ENCODE data around the gene TRIM69. TPM values are rescaled to one million over a fixed set of nuclear protein-coding genes. Genes with fewer than 3 reads are reported as not detected.
"Not testable (repeated sequence)": the region's sequence is repeated elsewhere in the genome, so short reads cannot be mapped to it uniquely, and the experiment has no call there.

Gene TRIM69
- total RNA-seq, 1 donor from 2014 or later, result 22.8 TPM

DNA sequence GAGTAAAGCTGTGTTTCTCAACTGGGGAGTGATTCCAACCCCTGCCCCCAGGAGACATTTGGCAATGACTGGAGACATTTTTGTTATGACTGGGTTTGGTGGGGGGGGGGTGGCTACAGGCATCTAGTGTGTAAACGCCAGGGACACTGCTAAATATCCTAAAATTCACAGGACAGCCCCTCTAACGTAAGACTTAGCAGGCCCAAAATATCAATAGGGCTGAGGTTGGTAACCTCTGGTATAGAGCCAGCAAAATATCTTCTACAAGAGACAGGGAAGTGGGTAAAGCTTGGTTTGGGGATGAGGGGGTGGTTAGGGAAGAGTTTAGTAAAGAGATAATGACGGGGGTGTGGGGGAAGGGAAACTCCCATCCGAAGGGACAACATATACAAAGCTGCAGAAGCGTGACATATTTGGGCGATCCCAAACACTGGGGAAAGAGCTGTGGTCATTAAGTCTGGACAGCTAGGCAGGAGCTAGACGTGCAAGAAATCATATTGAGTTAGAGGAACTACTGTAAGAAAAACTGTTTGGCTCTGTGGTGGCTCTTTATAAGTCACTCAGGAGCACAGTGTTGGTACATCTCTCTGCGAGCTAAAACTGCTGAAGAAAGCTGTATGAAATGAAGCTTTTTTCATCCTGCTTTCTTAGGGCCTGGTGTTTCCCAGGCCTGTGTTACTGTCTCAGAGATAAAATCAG, 697 bp upstream of the TRIM69 start:
- H3K36me3 Mint-ChIP-seq (ENCODE audit: unreplicated experiment), result peaks cover 5% of the 10 kb centered on the region
- no peak for DNase-seq
- TF ChIP-seq, protein P1, sequence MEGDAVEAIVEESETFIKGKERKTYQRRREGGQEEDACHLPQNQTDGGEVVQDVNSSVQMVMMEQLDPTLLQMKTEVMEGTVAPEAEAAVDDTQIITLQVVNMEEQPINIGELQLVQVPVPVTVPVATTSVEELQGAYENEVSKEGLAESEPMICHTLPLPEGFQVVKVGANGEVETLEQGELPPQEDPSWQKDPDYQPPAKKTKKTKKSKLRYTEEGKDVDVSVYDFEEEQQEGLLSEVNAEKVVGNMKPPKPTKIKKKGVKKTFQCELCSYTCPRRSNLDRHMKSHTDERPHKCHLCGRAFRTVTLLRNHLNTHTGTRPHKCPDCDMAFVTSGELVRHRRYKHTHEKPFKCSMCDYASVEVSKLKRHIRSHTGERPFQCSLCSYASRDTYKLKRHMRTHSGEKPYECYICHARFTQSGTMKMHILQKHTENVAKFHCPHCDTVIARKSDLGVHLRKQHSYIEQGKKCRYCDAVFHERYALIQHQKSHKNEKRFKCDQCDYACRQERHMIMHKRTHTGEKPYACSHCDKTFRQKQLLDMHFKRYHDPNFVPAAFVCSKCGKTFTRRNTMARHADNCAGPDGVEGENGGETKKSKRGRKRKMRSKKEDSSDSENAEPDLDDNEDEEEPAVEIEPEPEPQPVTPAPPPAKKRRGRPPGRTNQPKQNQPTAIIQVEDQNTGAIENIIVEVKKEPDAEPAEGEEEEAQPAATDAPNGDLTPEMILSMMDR (IDR thresholded peaks at IDR 0.05; ENCODE audit: partially characterized antibody, unreplicated experiment), result no peak
- no peak overlapping the region for H3K27ac Mint-ChIP-seq (ENCODE audit: unreplicated experiment)
- H3K4me3 Mint-ChIP-seq (ENCODE audit: unreplicated experiment), result no peak overlapping the region
- H3K4me1 Mint-ChIP-seq (ENCODE audit: low read depth, unreplicated experiment), result no peaks in the 10 kb centered on the region
- peaks cover 3% of the 10 kb centered on the region for H3K27me3 Mint-ChIP-seq (ENCODE audit: unreplicated experiment)
- no peaks in the 10 kb centered on the region for H3K9me3 Mint-ChIP-seq (ENCODE audit: unreplicated experiment)

DNA sequence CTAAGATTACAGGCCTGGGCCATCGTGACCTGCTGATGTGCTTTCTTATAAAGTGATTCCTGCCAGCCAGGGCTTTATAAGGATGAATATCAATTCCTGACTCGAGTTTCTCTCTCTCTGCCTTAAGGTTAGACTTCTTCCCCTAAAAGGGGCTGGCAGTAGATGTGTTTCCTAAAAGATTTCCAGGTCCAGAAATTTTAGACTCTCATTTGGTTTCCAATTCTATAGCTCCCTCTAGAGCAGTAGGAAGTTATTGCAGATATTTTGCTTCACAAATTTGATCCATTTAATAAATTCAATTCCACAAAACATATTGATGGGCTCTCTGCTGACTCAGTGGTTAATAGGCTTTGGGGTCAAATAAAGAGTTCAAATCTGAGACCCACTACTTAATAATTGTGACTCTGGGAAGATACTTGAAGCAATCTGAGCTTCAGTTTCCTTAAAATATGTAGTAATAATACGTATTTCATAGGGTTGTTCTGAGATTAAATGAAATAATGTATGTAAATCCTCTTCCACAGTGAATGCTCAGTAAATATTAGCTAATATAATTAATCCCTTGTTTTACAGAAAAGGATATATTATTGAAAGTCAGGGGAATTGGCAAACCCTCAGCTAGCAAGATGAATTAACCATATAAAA, 2.1 kb downstream of the TRIM69 start:
- no peak overlapping the region for H3K4me3 Mint-ChIP-seq (ENCODE audit: unreplicated experiment)
- TF ChIP-seq, protein P1 (IDR thresholded peaks at IDR 0.05; ENCODE audit: partially characterized antibody, unreplicated experiment), result peak; percentile 54
- H3K36me3 Mint-ChIP-seq (ENCODE audit: unreplicated experiment), result peaks cover 5% of the 10 kb centered on the region
- no peaks in the 10 kb centered on the region for H3K9me3 Mint-ChIP-seq (ENCODE audit: unreplicated experiment)
- no peaks in the 10 kb centered on the region for H3K4me1 Mint-ChIP-seq (ENCODE audit: low read depth, unreplicated experiment)
- DNase-seq, result no peak
- H3K27me3 Mint-ChIP-seq (ENCODE audit: unreplicated experiment), result peaks cover 3% of the 10 kb centered on the region
- no peak overlapping the region for H3K27ac Mint-ChIP-seq (ENCODE audit: unreplicated experiment)

DNA sequence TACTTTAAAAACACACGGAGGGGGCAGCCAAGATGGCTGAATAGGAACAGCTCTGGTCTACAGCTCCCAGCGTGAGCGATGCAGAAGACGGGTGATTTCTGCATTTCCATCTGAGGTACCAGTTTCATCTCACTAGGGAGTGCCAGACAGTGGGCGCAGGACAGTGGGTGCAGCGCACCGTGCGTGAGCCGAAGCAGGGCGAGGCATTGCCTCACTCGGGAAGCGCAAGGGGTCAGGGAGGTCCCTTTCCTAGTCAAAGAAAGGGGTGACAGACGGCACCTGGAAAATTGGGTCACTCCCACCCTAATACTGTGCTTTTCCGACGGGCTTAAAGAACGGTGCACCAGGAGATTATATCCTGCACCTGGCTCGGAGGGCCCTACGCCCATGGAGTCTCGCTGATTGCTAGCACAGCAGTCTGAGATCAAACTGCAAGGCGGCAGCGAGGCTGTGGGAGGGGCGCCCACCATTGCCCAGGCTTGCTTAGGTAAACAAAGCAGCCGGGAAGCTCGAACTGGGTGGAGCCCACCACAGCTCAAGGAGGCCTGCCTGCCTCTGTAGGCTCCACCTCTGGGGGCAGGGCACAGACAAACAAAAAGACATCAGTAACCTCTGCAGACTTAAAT, 3.0 kb downstream of the TRIM69 start:
- not testable (repeated sequence) for H3K4me1 Mint-ChIP-seq (ENCODE audit: low read depth, unreplicated experiment); H3K27ac Mint-ChIP-seq (ENCODE audit: unreplicated experiment); H3K9me3 Mint-ChIP-seq (ENCODE audit: unreplicated experiment); H3K27me3 Mint-ChIP-seq (ENCODE audit: unreplicated experiment); H3K4me3 Mint-ChIP-seq (ENCODE audit: unreplicated experiment); H3K36me3 Mint-ChIP-seq (ENCODE audit: unreplicated experiment); DNase-seq

DNA sequence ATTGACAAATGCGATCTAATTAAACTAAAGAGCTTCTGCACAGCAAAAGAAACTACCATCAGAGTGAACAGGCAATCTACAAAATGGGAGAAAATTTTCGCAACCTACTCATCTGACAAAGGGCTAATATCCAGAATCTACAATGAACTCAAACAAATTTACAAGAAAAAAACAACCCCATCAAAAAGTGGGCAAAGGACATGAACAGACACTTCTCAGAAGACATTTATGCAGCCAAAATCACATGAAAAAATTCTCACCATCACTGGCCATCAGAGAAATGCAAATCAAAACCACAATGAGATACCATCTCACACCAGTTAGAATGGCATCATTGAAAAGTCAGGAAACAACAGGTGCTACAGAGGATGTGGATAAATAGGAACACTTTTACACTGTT, 7.1 kb downstream of the TRIM69 start:
- H3K27ac Mint-ChIP-seq (ENCODE audit: unreplicated experiment); H3K9me3 Mint-ChIP-seq (ENCODE audit: unreplicated experiment); H3K4me1 Mint-ChIP-seq (ENCODE audit: low read depth, unreplicated experiment); H3K4me3 Mint-ChIP-seq (ENCODE audit: unreplicated experiment); DNase-seq; H3K36me3 Mint-ChIP-seq (ENCODE audit: unreplicated experiment); H3K27me3 Mint-ChIP-seq (ENCODE audit: unreplicated experiment): not testable (repeated sequence)

DNA sequence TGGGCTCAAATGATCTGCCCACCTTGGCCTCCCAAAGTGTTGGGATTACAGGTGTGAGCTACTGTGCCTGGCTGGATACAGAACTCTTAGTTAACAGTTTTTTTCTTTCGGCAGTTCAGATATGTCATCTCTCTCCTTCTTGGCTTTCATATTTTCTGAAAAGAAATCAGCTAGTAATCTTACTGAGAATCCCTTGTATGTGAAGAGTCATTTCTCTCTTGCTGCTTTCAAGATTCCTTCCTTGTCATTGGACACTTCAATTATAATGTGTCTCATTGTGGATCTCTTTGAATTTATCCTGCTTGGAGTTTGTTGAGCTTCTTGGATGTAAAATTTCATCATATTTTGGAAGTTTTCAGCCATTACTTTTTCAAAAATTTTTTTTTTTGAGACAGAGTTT, 17.0 kb downstream of the TRIM69 start:
- no peak overlapping the region for H3K4me3 Mint-ChIP-seq (ENCODE audit: unreplicated experiment)
- TF ChIP-seq, protein P1 (IDR thresholded peaks at IDR 0.05; ENCODE audit: partially characterized antibody, unreplicated experiment), result no peak
- H3K9me3 Mint-ChIP-seq (ENCODE audit: unreplicated experiment), result peaks cover 4% of the 10 kb centered on the region
- peaks cover 6% of the 10 kb centered on the region for H3K36me3 Mint-ChIP-seq (ENCODE audit: unreplicated experiment)
- no peaks in the 10 kb centered on the region for H3K27me3 Mint-ChIP-seq (ENCODE audit: unreplicated experiment)
- H3K4me1 Mint-ChIP-seq (ENCODE audit: low read depth, unreplicated experiment), result no peaks in the 10 kb centered on the region
- DNase-seq, result no peak
- H3K27ac Mint-ChIP-seq (ENCODE audit: unreplicated experiment), result no peak overlapping the region

DNA sequence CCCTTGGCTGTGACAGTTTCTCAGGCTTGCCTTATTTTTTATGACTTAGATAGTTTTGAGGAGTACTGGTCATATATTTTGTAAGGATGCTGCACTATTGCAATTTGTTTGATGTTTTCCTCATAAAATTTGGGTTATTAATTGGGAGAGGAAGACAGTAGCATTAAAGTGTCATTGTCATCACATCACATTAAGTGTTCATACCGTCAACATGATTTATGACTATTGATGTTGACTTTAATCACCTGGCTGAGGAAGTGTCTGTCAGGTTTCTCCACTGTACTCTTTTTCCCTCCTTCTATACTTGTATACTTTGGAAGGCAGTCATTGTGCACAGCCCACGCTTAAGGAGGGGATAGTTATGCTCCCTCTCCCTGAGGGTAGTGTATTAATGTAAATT, 26.9 kb downstream of the TRIM69 start:
- TF ChIP-seq, protein P1 (IDR thresholded peaks at IDR 0.05; ENCODE audit: partially characterized antibody, unreplicated experiment), result no peak
- H3K27ac Mint-ChIP-seq (ENCODE audit: unreplicated experiment), result no peak overlapping the region
- no peaks in the 10 kb centered on the region for H3K4me1 Mint-ChIP-seq (ENCODE audit: low read depth, unreplicated experiment)
- no peaks in the 10 kb centered on the region for H3K27me3 Mint-ChIP-seq (ENCODE audit: unreplicated experiment)
- DNase-seq, result no peak
- no peak overlapping the region for H3K4me3 Mint-ChIP-seq (ENCODE audit: unreplicated experiment)
- no peaks in the 10 kb centered on the region for H3K9me3 Mint-ChIP-seq (ENCODE audit: unreplicated experiment)
- H3K36me3 Mint-ChIP-seq (ENCODE audit: unreplicated experiment), result no peaks in the 10 kb centered on the region

Measured in glutamatergic neuron (in vitro differentiated cells).